Measurements from ENCODE around the gene C19orf18.
"Not testable (repeated sequence)": the region's sequence is repeated elsewhere in the genome, so short reads cannot be mapped to it uniquely, and the experiment has no call there.

The C19orf18 gene

GRCh38 chr19:57916168-57916995 lies 58.0 kb downstream of the C19orf18 start, which contains the start of gene ZNF417:
Gene ZNF417 (minus strand): TSS chr19:57916592. CDS start chr19:57916411, 181 bp downstream.
- Mint-ChIP-seq H3K4me3 (peak within 1 kb of the TSS; percentile 87), H3K36me3 (ENCODE audit: low read depth) (peaks cover 60% of the 10 kb centered on the region), H3K27ac (peak within 1 kb of the TSS; percentile 92), H3K4me1 (peaks cover 32% of the 10 kb centered on the region), H3K9me3 (peaks cover 45% of the 10 kb centered on the region)
- DNase-seq (peak; percentile 79), ATAC-seq (peak; percentile 99)
- not testable (repeated sequence) for H3K27me3 Mint-ChIP-seq

GRCh38 chr19:57914531-57914930 lies 59.8 kb downstream of the C19orf18 start:
- Mint-ChIP-seq H3K4me3 (peak overlapping the region; percentile 87), H3K9me3 (peaks cover 46% of the 10 kb centered on the region), H3K27ac (no peak overlapping the region), H3K4me1 (peaks cover 32% of the 10 kb centered on the region), H3K27me3 (no peaks in the 10 kb centered on the region), H3K36me3 (ENCODE audit: low read depth) (peaks cover 67% of the 10 kb centered on the region)
- DNase-seq (no peak), ATAC-seq (no peak)

Measured in activated naive CD8-positive, alpha-beta T cell treated with anti-CD3 and anti-CD28 coated beads, Interleukin-2, amount 50 U/mL, for 24 hours (primary cell).